GM19395 (cell line): ENCODE data around the gene RASSF10.

Experiments
- ATAC-seq: cut with Tn5 transposase; IDR thresholded peaks from one replicate; pipeline ENCODE4 v1.9.1; 2021; ENCODE audit warnings: mild to moderate bottlenecking, moderate library complexity; ENCODE audit not compliant: unreplicated experiment

The RASSF10 gene

DNA sequence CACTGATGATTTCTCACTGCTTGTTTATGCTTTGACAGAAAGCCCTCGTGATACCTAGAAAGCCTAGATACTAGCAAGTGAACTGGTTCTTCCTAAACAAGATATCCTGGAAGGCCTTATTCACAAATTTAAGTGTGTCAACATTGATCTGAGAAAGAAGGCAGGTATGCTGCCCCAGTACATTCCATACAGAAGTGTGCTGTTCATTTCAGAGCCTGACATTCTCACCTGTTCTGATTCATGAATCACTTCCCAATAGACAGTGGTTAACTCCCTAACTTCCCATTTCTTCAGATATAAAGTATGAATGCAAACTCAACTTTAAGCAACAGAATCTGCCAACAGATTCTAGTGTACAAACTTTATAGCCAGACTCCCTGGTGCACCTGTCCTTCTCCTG, 15.5 kb upstream of the RASSF10 start:
- no peak for ATAC-seq

DNA sequence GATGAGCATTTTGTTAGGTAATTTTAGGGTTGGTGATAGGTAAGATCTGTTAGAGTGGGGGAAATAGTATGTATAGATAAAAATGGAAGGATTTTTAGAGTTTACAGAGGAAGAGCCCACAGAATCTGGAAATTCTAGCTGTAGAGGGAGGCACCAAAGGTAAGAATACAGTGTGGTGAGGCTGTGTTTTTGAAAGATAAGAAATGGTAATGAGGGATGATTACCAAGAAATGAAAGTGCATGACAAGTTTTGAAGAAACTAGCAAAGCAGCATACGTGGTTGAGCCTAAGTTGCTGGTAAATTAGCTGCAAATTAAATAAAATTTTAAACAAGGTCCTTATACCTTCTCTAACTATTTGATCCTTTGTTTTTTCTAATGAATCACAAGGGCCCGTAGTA, 14.6 kb upstream of the RASSF10 start:
- no peak for ATAC-seq

DNA sequence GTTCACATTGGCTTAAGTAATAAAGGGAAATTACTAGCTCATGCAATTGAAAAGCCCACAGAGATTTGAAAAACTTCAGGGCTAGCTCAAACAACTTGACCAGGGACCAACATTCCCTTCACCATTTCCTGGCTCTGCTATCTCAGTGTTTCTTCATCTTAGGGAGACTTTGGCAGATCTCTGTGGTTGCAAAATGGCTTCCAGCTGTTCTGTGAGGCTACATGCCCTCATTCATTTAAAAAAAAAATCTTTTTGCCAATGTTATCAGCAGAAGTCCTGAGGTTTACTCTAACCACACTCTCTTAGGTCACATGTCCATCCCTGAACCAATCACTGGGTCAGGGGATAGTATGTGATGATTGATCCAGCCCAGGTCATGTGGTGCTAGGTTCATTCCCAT, 13.9 kb upstream of the RASSF10 start:
- ATAC-seq: no peak

DNA sequence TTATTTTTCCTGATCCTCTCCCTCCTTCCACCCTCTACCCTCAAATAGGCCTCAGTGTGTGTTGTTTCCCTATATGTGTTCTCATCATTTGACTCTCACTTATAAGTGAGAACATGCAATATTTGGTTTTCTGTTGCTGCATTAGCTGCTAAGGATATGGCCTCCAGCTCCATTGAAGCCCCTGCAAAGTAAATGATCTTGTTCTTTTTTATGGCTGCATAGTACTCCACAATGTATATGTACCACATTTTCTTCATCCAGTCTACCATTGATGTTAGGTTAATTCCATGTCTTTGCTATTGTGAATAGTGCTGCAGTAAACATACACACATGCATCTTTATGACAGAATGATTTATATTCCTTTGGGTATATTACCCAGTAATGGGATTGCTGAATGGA, 13.3 kb upstream of the RASSF10 start:
- no peak for ATAC-seq

DNA sequence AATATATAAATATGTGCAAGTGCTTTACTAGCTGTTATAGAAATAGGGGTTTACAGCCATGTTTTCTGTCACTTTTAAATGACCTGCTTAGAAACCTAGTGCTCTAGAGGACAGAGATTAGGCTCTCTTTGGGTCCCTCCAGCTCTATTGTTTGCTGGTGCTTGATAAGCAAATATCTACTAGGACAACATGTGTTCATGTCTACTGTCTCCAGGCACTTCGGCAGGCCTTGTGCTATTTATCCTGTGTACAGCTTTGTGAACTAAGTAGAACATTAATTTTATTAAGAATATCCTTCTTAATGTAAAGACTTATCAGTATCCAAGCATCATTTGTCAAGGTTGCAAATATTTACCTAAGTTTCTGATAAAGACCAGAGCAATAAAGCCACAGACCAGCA, 11.9 kb upstream of the RASSF10 start:
- ATAC-seq: no peak

DNA sequence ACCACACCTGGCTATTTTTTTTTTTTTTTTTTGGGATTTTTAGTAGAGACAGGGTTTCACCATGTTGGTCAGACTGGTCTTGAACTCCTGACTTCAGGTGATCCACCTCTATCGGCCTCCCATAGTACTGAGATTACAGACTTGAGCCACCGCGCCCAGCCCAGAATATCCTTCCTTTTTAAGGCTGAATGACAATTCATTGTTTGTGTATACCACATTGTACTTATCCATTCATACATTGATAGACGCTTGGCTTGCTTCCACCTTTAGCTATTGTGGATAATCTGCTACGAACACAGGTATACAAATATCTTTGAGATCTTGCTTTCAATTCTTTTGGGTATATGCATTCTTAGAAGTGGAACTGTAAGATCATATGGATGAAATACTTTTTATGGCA, 10.8 kb upstream of the RASSF10 start:
- ATAC-seq: no peak

DNA sequence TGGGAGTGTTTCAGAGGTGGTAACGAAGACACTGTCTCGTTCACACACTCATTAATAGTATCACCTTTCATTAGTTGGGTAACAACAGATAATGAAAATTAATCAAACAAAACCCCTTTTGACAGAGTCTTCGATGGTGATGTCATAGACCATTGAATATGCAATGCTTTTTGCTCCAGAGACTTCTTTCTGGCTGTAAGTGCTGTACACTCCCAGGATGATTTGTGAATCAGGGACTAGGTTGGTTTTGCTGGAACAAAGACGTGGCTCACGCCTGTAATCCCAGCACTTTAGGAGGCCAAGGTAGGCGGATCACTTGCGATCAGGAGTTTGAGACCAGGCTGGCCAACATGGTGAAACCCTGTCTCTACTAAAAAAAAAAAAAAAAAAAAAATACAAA, 9.5 kb upstream of the RASSF10 start:
- ATAC-seq: no peak

DNA sequence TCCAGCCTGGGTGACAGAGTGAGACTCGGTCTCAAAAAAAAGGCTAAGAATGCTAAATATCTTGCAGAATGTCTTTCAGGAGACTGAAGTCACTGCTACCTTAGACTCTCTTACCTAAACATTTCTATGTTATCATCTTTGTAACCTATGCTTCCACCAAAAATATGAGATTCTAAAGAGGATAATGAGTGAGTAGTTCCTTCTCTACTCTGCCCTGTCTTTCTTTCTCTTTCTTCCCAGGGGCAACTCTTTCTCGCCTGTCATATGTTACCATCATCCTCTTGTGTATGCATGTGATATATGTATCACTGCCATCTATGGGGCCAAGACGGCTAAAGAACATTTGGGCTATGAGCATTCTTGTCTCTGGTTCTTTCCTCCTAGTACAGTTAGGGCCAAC, 9.0 kb upstream of the RASSF10 start:
- ATAC-seq: no peak

DNA sequence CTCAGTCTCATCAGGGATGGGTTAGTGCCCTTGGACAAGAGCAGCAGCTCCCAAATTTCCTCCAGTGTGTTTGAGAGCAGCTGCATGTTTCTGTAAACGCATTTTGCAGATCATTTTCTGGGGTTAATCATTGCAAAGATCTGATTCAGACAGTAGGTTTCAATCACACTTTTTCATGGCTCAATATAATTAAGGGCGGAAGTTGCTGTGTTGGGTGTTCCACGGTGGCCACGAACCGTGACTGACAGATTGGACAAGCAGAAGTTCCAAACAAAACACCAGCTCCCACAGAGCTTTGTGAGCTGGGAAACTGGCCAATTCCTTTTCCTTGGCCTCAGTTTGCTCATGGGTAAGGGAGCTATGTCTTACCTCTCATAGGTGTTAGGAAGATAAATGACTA, 8.4 kb upstream of the RASSF10 start:
- ATAC-seq: no peak

DNA sequence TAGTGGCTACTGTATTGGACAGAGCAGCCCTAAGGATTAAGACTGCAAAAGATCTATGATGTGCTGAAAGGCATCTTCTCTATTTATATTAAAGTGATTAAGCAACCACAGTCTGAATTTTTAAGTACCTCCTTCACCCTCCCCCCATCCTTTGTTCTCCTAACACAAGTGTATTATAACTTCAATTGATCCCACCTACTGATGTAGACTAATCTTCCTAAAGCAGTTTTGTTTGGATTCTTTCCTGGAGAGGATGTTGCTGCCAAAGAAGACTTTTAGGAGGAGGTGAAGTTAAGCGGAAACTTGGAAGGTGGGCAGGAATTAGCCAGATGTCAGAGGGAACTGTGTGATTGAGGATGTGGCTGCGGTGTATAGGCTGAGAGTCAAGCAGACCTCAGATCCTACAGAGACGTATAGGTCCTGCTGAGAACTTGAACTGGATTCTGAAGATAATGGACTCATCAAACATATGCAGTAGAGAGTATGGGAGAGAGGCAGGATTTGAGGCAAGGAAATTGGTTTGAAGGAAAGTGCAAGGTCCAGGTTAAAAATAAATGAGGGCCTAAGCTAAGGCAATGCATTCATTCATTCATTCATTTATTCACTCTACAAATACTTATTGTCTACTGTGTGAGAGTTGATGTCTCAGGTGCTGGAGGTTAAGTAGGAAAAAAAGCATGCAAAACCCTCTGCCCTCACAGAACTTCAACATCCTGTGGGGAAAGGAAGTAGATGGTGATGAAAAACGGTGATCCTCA, 5.2 kb upstream of the RASSF10 start:
- ATAC-seq: no peak

DNA sequence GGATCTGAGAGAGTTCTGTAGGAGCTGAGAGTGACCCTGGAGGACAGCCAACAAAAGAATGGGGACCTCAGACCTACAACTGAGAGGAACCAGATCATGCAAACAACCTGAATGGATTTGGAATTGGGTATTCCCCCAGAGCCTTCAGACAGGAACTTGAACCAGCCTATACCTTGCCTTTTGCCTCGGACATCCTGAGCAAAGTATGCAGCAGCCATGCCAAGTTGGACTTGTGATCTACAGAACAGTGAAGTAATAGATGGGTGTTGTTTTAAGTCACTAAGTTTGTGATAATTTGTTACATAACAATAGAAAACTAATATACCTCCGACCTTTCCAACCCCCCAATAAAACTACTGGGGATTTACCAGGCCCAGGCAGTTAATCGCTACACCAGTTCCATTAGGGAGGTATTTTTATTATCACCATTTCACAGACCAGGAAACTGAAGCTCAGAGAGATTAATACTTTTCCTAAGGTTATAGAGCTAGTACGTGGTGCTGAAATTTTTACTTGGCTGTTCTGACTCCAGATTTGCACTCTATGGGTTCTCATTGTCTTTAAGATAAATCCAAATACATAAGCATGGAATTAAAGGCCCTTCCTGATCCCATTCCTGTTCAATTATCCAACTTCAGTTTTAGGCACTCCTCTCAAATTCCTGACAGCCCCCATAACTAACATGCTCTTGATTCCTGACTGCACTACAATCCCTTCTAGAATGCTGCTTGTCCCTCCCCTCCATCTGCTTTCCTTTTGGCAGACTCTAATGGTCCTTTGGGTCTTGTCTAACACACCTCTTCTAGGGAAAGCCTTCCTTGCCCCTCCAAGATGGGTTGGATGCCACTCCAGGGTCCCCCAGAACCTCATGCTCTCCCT, 1.7 kb upstream of the RASSF10 start:
- no peak for ATAC-seq

DNA sequence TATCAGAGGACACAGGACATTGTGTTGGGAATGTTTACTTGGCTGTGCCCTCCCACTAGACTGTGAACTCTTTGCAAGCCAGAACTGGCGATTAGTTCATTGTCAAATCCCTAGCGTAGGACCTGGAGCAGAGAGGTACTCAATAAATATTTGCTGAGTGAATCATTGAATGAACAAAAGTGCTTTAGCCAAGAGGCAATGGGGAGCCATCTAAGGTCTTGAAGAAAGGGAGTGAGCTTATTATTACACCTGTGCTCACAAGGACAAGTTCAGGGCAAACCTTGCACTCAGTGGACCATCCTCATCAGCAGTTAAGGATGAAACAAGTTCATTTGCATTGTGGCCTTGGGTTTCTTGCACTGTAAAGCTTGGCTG, 1.1 kb upstream of the RASSF10 start:
- no peak for ATAC-seq

DNA sequence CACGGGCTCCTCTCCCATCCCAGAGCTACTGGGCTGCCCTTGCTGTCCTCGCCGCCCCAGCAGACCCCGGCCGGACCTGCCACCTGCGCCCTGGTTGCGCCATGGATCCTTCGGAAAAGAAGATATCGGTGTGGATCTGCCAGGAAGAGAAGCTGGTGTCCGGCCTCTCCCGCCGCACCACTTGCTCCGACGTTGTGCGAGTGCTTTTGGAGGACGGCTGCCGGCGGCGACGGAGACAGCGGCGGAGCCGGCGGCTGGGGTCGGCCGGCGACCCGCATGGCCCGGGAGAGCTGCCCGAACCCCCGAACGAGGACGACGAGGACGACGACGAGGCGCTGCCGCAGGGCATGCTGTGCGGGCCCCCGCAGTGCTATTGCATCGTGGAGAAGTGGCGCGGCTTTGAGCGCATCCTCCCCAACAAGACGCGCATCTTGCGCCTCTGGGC, 382 bp downstream of the RASSF10 start:
- ATAC-seq: no peak

DNA sequence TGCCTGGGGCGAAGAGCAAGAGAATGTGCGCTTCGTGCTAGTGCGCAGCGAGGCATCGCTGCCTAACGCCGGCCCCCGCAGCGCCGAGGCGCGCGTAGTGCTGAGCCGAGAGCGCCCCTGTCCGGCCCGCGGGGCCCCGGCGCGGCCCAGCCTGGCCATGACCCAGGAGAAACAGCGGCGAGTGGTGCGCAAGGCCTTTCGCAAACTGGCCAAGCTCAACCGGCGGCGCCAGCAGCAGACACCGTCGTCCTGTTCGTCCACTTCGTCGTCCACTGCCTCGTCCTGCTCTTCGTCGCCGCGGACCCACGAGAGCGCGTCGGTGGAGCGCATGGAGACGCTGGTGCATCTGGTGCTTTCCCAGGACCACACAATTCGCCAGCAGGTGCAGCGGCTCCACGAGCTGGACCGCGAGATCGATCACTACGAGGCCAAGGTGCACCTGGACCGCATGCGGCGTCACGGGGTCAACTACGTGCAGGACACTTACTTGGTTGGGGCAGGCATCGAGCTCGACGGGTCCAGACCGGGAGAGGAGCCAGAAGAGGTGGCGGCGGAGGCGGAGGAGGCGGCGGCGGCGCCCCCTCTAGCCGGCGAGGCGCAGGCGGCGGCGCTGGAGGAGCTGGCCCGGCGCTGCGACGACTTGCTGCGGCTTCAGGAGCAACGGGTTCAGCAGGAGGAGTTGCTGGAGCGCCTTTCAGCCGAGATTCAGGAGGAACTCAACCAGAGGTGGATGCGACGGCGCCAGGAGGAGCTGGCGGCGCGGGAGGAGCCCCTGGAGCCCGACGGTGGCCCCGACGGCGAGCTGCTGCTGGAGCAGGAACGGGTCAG, 1.0 kb downstream of the RASSF10 start:
- no peak for ATAC-seq

DNA sequence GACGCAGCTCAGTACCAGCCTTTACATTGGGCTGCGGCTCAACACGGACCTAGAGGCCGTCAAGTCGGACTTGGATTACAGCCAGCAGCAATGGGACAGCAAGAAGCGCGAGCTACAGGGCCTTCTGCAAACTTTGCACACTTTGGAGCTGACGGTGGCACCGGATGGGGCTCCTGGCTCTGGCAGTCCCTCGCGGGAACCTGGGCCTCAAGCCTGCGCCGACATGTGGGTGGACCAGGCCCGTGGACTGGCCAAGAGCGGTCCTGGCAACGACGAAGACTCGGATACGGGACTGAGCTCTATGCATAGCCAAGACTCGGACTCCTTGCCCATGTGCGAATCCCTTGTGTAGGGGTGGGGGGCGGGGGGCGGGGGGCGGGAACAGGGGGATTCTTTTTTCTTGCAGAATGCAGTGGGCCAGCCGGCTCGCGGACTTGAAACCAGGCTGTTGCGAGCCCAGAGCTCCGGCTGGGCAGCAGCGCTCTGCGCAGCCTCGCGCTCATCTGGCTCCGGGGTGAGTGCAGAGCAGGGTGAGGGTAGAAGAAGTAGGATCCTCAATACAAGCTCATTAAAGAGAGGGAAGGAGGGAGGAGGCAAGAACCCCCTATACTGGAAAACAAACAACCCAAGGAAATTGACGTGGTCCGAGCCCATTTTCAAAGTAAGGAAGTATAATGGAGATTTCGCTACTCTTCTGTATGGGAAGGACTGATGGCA, 1.8 kb downstream of the RASSF10 start:
- ATAC-seq: no peak

DNA sequence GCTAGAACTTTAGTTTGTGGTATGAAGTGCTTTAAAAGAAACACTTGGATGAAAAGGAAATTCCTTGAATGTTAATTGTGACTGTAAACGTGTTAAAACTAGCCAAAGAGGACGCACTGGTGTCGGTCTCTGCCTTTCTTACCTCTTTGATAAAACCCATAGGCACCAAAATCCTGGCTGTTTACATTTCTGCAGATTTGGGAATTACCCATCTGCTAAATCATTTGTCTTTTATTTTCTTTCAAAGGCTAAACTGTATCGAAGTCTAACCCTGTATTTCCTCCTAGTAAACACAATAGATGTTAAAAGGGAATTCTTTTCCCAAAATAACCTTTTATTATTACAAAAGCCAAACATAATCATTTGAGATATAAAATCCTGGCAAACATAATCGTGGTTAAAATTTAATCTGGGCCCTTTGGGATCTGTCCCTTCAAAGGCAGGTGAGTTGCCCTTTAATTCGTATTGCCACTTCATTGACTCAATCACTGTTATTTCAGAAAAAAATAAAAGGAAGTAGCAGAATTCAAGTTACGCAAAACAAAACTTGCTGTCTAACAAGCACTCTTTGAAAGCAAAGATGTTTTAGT, 2.4 kb downstream of the RASSF10 start:
- ATAC-seq: no peak

DNA sequence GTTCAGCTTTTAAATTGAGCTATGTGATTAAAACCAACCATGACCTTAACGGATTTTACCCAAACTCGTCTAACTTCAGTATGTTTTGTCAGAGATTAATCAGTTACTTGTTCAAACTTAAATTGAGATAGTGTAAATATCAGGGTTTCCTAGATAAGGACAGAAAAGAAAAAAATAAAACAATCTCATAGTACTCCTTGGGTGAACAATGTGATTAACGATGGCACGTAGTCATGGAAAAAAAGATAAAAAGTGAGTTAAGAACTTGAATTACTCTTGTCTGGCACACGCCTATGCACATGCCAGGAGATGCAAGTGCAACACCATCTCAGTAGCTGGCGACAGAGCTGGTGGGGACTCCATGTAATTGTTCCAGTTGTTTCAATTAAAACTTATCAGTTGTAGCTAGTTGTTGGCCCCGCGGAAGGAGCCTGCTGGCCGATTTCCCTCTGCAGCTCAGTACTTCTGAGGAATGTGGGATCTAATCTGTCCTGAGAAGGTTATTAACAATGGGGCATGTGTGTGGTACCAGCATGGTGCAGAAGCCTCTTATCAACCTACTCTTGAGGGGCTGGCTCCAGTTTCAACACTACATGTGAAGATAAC, 3.0 kb downstream of the RASSF10 start:
- no peak for ATAC-seq

DNA sequence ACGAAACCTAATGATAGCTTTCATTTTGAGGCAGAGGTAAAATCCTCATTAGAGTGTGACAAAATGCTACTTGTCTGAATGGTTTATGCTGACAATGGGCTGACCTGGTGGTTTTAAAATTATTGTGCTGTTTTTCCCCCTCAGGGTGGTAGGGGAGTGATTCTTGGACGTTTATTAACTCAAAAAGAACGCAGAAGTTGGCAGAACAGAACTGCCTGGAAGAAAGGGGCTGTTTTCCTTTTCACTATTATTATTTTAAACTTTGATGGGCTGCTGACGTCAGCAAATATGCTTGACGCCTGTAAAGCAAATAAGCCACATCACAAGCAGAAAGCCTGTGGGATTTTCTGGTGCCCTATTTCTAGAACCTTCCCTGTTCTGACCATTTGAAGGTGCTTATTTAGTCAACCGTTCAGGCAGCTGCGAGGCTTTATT, 4.0 kb downstream of the RASSF10 start:
- ATAC-seq: no peak

DNA sequence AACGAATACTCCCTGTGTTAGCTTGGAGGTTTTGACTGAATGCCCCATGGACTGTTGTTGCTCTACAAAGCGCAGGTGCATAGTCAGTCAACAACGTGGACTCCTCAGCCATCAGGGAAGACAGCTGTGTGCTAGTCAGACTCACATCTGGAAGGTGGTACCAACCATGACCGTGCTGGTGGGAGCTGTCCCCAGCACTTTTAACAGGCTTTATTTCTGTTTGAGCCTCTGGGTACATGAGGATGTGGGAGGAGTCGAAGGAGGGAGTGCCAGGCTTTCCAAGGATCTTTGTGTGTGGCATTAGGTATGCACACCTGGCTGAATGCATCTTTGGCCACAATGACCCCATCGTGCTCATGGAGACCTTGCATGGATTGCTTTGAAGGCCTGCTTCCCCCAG, 6.6 kb downstream of the RASSF10 start:
- ATAC-seq: no peak

DNA sequence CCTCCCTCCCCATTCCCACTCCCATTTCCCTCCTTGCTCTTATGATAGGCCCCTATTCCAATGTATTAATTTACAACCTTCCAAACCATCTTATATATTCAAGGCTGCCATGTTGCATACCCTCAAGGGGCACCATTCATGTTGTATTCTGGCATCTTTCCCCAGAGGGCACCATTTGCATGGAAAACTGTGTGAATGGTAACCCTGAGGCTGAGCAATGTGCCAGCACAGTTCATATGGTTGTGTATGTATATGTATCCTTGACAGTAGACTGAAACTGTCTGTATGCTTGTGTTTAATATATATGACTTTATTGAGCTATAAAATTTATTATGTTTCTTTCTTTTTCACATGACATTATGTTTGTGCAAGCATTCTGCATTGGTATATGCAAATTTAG, 7.3 kb downstream of the RASSF10 start:
- no peak for ATAC-seq
